K562 (cell line): ENCODE results near the gene SMOC2.

Experiments used
- BRF1 ChIP-seq: IDR thresholded peaks from 3 replicates; pipeline ENCODE4 v1.6.1; 2011; ENCODE audit warnings: borderline replicate concordance, mild to moderate bottlenecking; ENCODE audit not compliant: insufficient read length; ENCODE audit errors: extremely low read depth
- GATAD2A ChIP-seq: fragments of 450-650 bp; IDR thresholded peaks from 2 replicates; pipeline ENCODE4 v1.6.1; 2017
- RBM25 ChIP-seq: fragments of 200-400 bp; formaldehyde crosslinking; IDR thresholded peaks from 2 replicates; pipeline ENCODE4 v1.6.1; 2018; ENCODE audit warnings: low read length, low read depth, moderate library complexity; ENCODE audit not compliant: severe bottlenecking
- ZBTB8A ChIP-seq: fragments of 450-650 bp; IDR thresholded peaks from 2 replicates; pipeline ENCODE4 v1.6.1; 2018; ENCODE audit warnings: mild to moderate bottlenecking, moderate library complexity; ENCODE audit not compliant: partially characterized antibody
- ZNF561 ChIP-seq: fragments of 450-650 bp; formaldehyde crosslinking; conservative IDR thresholded peaks from 2 replicates; pipeline ENCODE4 v1.4.0; 2020; ENCODE audit warnings: mild to moderate bottlenecking, moderate library complexity
- TF ChIP-seq, protein P1 (sequence below): sonication (generic); formaldehyde crosslinking; IDR thresholded peaks from 2 replicates; pipeline ENCODE4 v1.8.0; 2023; ENCODE audit warnings: mild to moderate bottlenecking, missing genetic modification reagents
- TF ChIP-seq, protein P2 (sequence below): fragments of 450-650 bp; formaldehyde crosslinking; conservative IDR thresholded peaks from 2 replicates; pipeline ENCODE4 v1.4.0; 2022; ENCODE audit warnings: mild to moderate bottlenecking, missing genetic modification characterization

DNA sequence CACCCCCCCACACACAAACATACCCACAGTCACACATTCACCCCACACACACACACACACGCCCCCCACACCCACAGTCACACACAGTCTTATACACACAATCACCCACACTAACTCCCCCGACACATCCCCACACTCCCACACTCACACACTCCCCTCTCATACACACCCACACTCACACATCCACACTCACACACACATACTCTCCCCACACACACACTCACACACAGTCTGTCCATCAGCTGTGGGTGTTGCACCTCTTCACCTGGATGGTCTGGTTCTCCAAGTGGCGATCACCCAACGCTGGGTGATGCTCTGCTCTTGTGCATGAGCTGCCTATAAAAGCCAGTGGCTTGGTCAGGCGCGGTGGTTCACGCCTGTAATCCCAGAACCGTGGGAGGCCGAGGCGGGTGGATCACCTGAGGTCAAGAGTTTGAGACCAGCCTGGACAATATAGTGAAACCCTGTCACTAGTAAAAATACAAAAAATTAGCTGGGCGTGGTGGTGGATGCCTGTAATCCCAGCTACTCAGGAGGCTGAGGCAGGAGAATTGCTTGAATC is 158.9 kb downstream of the SMOC2 start:
- TF ChIP-seq ZNF561 (CRISPR knock-in tag) (no peak), GATAD2A (no peak), RBM25 (no peak), ZBTB8A (no peak), BRF1 (no peak)
- TF ChIP-seq, protein P1, sequence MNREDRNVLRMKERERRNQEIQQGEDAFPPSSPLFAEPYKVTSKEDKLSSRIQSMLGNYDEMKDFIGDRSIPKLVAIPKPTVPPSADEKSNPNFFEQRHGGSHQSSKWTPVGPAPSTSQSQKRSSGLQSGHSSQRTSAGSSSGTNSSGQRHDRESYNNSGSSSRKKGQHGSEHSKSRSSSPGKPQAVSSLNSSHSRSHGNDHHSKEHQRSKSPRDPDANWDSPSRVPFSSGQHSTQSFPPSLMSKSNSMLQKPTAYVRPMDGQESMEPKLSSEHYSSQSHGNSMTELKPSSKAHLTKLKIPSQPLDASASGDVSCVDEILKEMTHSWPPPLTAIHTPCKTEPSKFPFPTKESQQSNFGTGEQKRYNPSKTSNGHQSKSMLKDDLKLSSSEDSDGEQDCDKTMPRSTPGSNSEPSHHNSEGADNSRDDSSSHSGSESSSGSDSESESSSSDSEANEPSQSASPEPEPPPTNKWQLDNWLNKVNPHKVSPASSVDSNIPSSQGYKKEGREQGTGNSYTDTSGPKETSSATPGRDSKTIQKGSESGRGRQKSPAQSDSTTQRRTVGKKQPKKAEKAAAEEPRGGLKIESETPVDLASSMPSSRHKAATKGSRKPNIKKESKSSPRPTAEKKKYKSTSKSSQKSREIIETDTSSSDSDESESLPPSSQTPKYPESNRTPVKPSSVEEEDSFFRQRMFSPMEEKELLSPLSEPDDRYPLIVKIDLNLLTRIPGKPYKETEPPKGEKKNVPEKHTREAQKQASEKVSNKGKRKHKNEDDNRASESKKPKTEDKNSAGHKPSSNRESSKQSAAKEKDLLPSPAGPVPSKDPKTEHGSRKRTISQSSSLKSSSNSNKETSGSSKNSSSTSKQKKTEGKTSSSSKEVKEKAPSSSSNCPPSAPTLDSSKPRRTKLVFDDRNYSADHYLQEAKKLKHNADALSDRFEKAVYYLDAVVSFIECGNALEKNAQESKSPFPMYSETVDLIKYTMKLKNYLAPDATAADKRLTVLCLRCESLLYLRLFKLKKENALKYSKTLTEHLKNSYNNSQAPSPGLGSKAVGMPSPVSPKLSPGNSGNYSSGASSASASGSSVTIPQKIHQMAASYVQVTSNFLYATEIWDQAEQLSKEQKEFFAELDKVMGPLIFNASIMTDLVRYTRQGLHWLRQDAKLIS = no peak
- TF ChIP-seq, protein P2, sequence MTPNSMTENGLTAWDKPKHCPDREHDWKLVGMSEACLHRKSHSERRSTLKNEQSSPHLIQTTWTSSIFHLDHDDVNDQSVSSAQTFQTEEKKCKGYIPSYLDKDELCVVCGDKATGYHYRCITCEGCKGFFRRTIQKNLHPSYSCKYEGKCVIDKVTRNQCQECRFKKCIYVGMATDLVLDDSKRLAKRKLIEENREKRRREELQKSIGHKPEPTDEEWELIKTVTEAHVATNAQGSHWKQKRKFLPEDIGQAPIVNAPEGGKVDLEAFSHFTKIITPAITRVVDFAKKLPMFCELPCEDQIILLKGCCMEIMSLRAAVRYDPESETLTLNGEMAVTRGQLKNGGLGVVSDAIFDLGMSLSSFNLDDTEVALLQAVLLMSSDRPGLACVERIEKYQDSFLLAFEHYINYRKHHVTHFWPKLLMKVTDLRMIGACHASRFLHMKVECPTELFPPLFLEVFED = no peak
